ENCODE results near the gene PNKP. TPM values are rescaled to one million over a fixed set of nuclear protein-coding genes. Genes with fewer than 3 reads are reported as not detected.
A peak's percentile ranks its signal among the peaks of the same experiment; 100 is the strongest.

PNKP gene
- total and polyA plus RNA-seq, 9 of the 15 experiments (the other 6 are each of a cell fraction or from before 2014, with no cell fraction given): 2.8 to 85.4 (median 25.3) TPM

DNA sequence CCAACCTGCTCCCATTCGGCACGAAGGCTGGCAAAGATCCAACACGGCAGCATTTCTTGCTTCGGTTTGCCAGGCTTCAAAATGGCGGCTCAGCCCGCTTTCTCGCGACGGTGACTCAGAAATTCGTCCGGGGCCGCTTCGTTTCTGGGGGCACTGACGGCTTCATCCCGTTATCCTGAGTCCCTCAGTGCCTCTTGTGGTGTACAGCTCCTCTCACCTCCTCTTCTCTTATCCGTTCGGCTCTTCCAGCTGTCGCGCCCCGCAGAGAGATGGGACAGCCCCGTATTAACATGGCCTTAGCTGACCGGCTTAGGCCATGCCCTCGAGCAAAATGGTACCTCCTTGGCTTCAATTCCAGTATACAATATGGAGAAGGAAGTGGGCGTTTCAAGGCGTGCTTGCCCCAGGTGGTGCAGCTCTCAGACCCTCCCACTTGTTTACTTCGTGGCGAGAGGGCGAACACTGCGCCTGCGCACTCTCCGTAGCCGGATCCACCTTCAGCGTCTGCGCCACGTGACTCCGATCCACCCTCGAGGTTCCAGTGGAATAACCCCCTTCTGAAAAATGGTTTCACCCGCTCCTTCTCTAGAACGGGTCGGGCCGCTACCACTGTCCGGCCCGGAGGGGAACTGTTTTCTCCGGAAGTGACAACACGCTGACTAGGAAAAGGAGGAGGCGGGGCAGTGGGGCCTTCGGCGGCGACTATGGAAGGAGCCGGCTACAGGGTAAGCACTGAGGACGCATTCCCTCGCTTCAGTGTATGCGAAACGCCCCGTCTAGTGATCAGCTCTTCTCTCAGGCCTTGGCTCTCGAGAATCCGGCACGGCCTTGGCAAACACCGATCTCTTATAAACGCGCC is 9.9 kb upstream of the PNKP start, which contains the start of the genes AKT1S1 and TBC1D17 (continued):
- TF ChIP-seq ZBTB12 (CRISPR knock-in tag; IDR thresholded peaks at IDR 0.05): peak; percentile 92
- no peak for TF ChIP-seq RERE (CRISPR knock-in tag; IDR thresholded peaks at IDR 0.05; ENCODE audit: borderline replicate concordance)
- no peak for TF ChIP-seq TCF15 (CRISPR knock-in tag; IDR thresholded peaks at IDR 0.05)
- TF ChIP-seq RHOXF2B (CRISPR knock-in tag; conservative IDR thresholded peaks at IDR 0.05): no peak
- TF ChIP-seq KLF6 (CRISPR knock-in tag; IDR thresholded peaks at IDR 0.05; ENCODE audit: borderline replicate concordance): peak; percentile 74; the same call in 1 of the 2 replicates
- TF ChIP-seq POLR2A (conservative IDR thresholded peaks at IDR 0.05): peak; percentile 88
- peak; percentile 91 for TF ChIP-seq ZHX1 (conservative IDR thresholded peaks at IDR 0.05; ENCODE audit: low read length)
- TF ChIP-seq ATF7 (IDR thresholded peaks at IDR 0.05): peak; percentile 100
- TF ChIP-seq, protein P1, sequence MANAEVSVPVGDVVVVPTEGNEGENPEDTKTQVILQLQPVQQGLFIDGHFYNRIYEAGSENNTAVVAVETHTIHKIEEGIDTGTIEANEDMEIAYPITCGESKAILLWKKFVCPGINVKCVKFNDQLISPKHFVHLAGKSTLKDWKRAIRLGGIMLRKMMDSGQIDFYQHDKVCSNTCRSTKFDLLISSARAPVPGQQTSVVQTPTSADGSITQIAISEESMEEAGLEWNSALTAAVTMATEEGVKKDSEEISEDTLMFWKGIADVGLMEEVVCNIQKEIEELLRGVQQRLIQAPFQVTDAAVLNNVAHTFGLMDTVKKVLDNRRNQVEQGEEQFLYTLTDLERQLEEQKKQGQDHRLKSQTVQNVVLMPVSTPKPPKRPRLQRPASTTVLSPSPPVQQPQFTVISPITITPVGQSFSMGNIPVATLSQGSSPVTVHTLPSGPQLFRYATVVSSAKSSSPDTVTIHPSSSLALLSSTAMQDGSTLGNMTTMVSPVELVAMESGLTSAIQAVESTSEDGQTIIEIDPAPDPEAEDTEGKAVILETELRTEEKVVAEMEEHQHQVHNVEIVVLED (CRISPR knock-in tag; IDR thresholded peaks at IDR 0.05): 0 out of 2 replicates have a peak, but pooled peaks have one; percentile 18
- peak; percentile 18 to 45 for TF ChIP-seq SIX5 (IDR thresholded peaks at IDR 0.05; ENCODE audit: borderline replicate concordance in 1 of 2, insufficient read depth in 1 of 2, low read depth in 1 of 2, low read length in 2 of 2)
- TF ChIP-seq MTA3 (IDR thresholded peaks at IDR 0.05; ENCODE audit: borderline replicate concordance): no peak; the same call in 1 of the 2 replicates
- peak; percentile 6 for TF ChIP-seq FIP1L1 (IDR thresholded peaks at IDR 0.05; ENCODE audit: low read depth, low read length, poor library complexity, severe bottlenecking)
- TF ChIP-seq ELF2 (CRISPR knock-in tag; IDR thresholded peaks at IDR 0.05): no peak
- TF ChIP-seq ZSCAN32 (CRISPR knock-in tag; IDR thresholded peaks at IDR 0.05): 0 out of 2 replicates have a peak, but pooled peaks have one; percentile 14
